Measurements from ENCODE around the gene ATP12A. TPM values are rescaled to one million over a fixed set of nuclear protein-coding genes. Genes with fewer than 3 reads are reported as not detected.

Gene ATP12A
- total RNA-seq, 1 donor from 2014 or later, result not detected

Other genes starting within 250 kb of the ATP12A start
- 26.8 and 27.8 TPM in 2 replicates for gene PARP4, start 167.6 kb upstream of the ATP12A start, total RNA-seq
- gene RNF17, start 83.8 kb downstream of the ATP12A start, total RNA-seq, result 0.20 and 0.22 TPM in 2 replicates